Tibial nerve (tissue), 4 donors: ENCODE measurements around the gene P2RX7. TPM values are rescaled to one million over a fixed set of nuclear protein-coding genes. Genes with fewer than 3 reads are reported as not detected.

Experiments used
- DNase-seq, 2 donors: peaks; one replicate each; pipeline ENCODE4 v3.0.0-alpha.2; 2019; ENCODE audit warnings: low spot score in 2 of 2
- H3K27ac ChIP-seq, 4 donors: fragments of 200-600 bp; sonication (generic) in 3 of 4; one replicate each; pipeline ENCODE4 v1.5.1; 2017 to 2019; ENCODE audit warnings: mild to moderate bottlenecking in 1 of 4
- H3K27me3 ChIP-seq, 2 donors: fragments of 200-600 bp; sonication (generic) in 1 of 2; one replicate each; pipeline versions ENCODE4 v1.5.1 to v1.6.0; 2017 to 2019
- H3K36me3 ChIP-seq, 3 donors: fragments of 200-600 bp; sonication (generic); one replicate each; pipeline ENCODE4 v1.5.1; 2018 to 2019
- H3K4me1 ChIP-seq, 4 donors: fragments of 200-600 bp; sonication (generic) in 3 of 4; one replicate each; pipeline ENCODE4 v1.5.1; 2017 to 2019
- H3K4me3 ChIP-seq, 4 donors: fragments of 200-600 bp; sonication (generic) in 3 of 4; one replicate each; pipeline ENCODE4 v1.5.1; 2017 to 2019; ENCODE audit warnings: mild to moderate bottlenecking in 1 of 4, moderate library complexity in 1 of 4
- H3K9me3 ChIP-seq, 4 donors: fragments of 200-600 bp; sonication (generic) in 3 of 4; one replicate each; pipeline ENCODE4 v1.5.1; 2017 to 2019
- CTCF ChIP-seq, 5 experiments: fragments of 200-600 bp in 3 of 5; fragments of 450-650 bp in 2 of 5; sonication (generic) in 3 of 5; IDR thresholded peaks; one replicate each; pipeline ENCODE4 v1.5.1; 2016 to 2019; ENCODE audit warnings: antibody characterized with exemption in 5 of 5, mild to moderate bottlenecking in 3 of 5, moderate library complexity in 2 of 5
- EP300 ChIP-seq, 2 donors: sonication (generic); formaldehyde crosslinking; IDR thresholded peaks; one replicate each; pipeline ENCODE4 v1.6.1; 2017; ENCODE audit warnings: antibody characterized with exemption in 2 of 2, mild to moderate bottlenecking in 1 of 2
- POLR2A ChIP-seq, 2 donors: fragments of 450-650 bp; IDR thresholded peaks; one replicate each; pipeline ENCODE4 v1.6.1; 2017; ENCODE audit warnings: antibody characterized with exemption in 2 of 2, mild to moderate bottlenecking in 2 of 2, moderate library complexity in 2 of 2
- WGBS, 2 donors: methylation state at CpG; one replicate each; pipeline ENCODE4 v1.1.5; 2018; 5-methylcytosine and 5-hydroxymethylcytosine counted together
- total RNA-seq, 4 donors: library from RNA; depleted of rRNA; stranded (reverse); fragments of >200 nt; gene quantifications; one replicate each; pipeline ENCODE4 v1.1.0, GENCODE V29; 2016

P2RX7 gene
- total RNA-seq, 4 donors from 2014 or later: 5.2 to 13.8 (median 9.5) TPM

DNA sequence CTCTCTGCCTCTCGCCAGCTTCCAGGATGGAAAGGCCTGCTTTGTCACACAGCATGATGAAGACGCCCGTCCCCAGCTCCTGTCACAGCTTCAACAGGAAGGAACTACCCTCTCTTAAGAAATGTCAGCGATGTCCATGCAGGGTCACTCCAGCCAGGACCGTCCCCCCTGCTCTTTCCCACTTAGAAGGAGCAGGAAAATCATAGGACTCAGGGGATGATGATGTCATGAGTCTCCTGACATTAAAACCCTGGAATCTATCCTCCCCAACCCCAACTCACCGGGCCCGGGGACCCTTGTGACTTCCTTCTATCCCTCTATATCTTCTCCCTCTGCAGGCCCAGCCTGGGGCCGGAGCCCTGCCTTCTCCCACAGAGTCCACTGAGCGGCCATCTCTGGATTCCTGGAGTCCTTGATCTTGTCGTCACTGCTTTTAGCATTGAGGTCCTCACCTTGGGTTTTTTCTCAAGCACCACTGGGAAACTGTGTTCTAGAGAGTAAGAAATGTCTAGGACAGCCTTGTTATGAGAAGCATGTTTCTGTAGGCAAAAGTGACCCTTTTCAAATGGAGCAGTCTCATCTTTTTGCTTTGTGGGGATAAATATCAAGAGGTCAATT is 42.8 kb upstream of the P2RX7 start:
- H3K36me3 ChIP-seq: no peaks in the 10 kb centered on the region
- H3K9me3 ChIP-seq: no peaks in the 10 kb centered on the region
- peaks cover 0 to 7% (median 0%) of the 10 kb centered on the region in 4 donors for H3K4me1 ChIP-seq
- H3K27ac ChIP-seq: no peak overlapping the region
- DNase-seq: no peak
- no peaks in the 10 kb centered on the region for H3K27me3 ChIP-seq
- no peak overlapping the region for H3K4me3 ChIP-seq
- WGBS, 2 donors: 81 to 83% methylated on average over 8 to 10 of the region's 10 CpGs
- no peak for TF ChIP-seq POLR2A (IDR thresholded peaks at IDR 0.05)
- no peak for TF ChIP-seq CTCF (IDR thresholded peaks at IDR 0.05)
- TF ChIP-seq EP300 (IDR thresholded peaks at IDR 0.05): no peak

- no peak for DNase-seq
- H3K27me3 ChIP-seq: no peaks in the 10 kb centered on the region
- no peak overlapping the region for H3K4me3 ChIP-seq
- TF ChIP-seq POLR2A (IDR thresholded peaks at IDR 0.05): no peak
- no peak overlapping the region for H3K27ac ChIP-seq
- 46 to 57% methylated on average over 11 of the region's 11 CpGs for whole genome bisulfite sequencing, 2 donors
- H3K4me1 ChIP-seq: peaks cover 0 to 15% (median 5%) of the 10 kb centered on the region in 4 donors
- H3K9me3 ChIP-seq: no peaks in the 10 kb centered on the region
- H3K36me3 ChIP-seq: no peaks in the 10 kb centered on the region
Measured at GRCh38 chr12:121090586-121091514, 41.8 kb upstream of the P2RX7 start.

DNA sequence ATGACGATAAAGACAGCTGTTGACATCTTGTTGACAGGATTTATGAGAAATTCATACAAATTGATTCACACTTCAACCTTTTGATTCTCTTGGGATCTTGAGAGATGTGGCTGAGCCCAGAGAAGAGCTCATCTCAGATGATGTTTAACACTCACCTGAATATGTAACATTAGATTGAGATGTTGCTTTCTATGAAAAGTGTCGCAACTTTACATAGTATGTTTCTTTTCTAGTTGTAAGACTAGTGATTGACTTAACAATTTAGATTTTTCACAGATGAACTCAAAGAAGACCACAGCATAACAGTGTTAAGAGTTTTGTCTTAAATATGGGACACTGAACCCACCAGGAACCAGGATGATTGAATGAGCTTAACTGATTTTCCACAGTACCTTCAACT is 40.6 kb upstream of the P2RX7 start:
- WGBS, 2 donors: 90 to 98% methylated on average over 2 of the region's 2 CpGs
- H3K9me3 ChIP-seq: no peaks in the 10 kb centered on the region
- peaks cover 0 to 20% (median 8%) of the 10 kb centered on the region in 4 donors for H3K4me1 ChIP-seq
- no peaks in the 10 kb centered on the region for H3K27me3 ChIP-seq
- no peak overlapping the region for H3K4me3 ChIP-seq
- H3K36me3 ChIP-seq: no peaks in the 10 kb centered on the region
- no peak for DNase-seq
- no peak overlapping the region for H3K27ac ChIP-seq
- TF ChIP-seq CTCF (IDR thresholded peaks at IDR 0.05) (no peak), EP300 (IDR thresholded peaks at IDR 0.05) (no peak), POLR2A (IDR thresholded peaks at IDR 0.05) (no peak)

DNA sequence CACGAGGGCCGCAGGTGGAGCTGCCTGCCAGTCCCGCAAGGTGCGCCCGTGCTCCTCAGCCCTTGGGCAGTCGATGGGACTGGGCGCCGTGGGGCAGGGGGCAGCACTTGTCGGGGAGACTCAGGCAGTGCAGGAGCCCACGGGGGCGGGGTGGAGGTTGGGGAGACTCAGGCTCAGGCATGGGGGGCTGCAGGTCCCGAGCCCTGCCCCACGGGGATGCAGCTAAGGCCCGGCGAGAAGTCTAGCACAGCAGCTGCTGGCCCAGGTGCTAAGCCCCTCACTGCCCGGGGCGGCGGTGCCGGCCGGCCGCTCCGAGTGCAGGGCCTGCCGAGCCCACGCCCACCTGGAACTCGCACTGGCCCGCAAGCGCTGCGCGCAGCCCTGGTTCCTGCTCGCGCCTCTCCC is 39.2 kb upstream of the P2RX7 start:
- H3K4me3 ChIP-seq: no peak overlapping the region
- 93 to 97% methylated on average over 16 to 20 of the region's 31 CpGs for WGBS, 2 donors
- DNase-seq: no peak
- no peaks in the 10 kb centered on the region for H3K36me3 ChIP-seq
- TF ChIP-seq EP300 (IDR thresholded peaks at IDR 0.05): no peak
- no peak for TF ChIP-seq CTCF (IDR thresholded peaks at IDR 0.05)
- no peak for TF ChIP-seq POLR2A (IDR thresholded peaks at IDR 0.05)
- H3K9me3 ChIP-seq: no peaks in the 10 kb centered on the region
- peaks cover 0 to 20% (median 8%) of the 10 kb centered on the region in 4 donors for H3K4me1 ChIP-seq
- H3K27ac ChIP-seq: no peak overlapping the region
- H3K27me3 ChIP-seq: no peaks in the 10 kb centered on the region

DNA sequence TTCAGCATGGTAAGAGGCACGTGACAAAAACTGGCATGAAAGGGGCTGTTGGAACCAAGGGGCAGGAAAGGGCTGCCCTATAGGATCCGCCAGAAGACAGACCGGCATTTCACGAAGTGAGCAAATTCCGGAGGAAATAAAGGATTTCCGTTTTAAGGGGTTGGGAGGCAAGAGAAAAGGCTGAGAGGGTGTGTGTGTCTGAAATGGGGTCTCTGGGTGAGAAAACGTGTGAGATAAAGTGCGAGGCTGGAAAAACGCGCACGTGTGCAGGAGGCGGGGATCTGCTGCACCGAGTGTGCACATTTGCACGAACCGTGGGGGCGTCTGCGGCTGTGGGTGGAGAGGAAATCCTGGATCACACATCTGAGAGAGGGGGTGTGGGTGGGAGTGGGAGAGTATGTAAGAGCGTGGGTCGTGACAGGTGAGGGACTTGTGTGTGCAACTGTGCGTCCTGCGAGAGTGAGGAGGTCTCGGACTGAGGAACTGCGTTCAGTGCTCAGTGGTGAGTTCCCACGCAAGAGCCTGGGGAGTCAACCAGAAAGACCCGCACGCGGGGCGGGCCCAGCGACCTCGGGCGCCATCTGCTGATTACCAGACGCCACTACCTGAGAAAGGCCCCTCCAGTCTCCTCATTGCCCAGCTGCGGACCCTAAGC is 37.0 kb upstream of the P2RX7 start:
- peak; percentile 77 to 91 (median 80) for TF ChIP-seq CTCF (IDR thresholded peaks at IDR 0.05)
- no peak for TF ChIP-seq POLR2A (IDR thresholded peaks at IDR 0.05)
- no peak for TF ChIP-seq EP300 (IDR thresholded peaks at IDR 0.05)
- 3% methylated on average over 33 of the region's 33 CpGs for WGBS, 2 donors

More for the DNA sequence above, 37.0 kb upstream of the P2RX7 start:
- H3K27me3 ChIP-seq: no peaks in the 10 kb centered on the region
- H3K36me3 ChIP-seq: no peaks in the 10 kb centered on the region
- peak; percentile 35 to 46 for DNase-seq
- H3K4me1 ChIP-seq: peaks cover 0 to 15% (median 8%) of the 10 kb centered on the region in 4 donors
- peak overlapping the region; percentile 25 to 48 (median 34) for H3K4me3 ChIP-seq
- peaks cover 0 to 13% (median 2%) of the 10 kb centered on the region in 4 donors for H3K9me3 ChIP-seq
- H3K27ac ChIP-seq: no peak overlapping the region
